CD4-positive, alpha-beta T cell (primary cell): ENCODE data around the gene ARL6IP6. TPM values are rescaled to one million over a fixed set of nuclear protein-coding genes. Genes with fewer than 3 reads are reported as not detected.

ENCODE experiments used
- ATAC-seq: fragments of 200-7000 bp; cut with Tn5 transposase; one replicate; pipeline ENCODE4 v1.10.0; 2022; ENCODE audit warnings: mild to moderate bottlenecking; ENCODE audit not compliant: poor library complexity
- CTCF ChIA-PET: fragments of 350-600 bp; sonication (Branson Sonifier 250); formaldehyde crosslinking; loops from one replicate; lab custom pipeline; 2021; ENCODE audit warnings: antibody characterized with exemption, inconsistent platforms; lab: Charles Lee
- POLR2A ChIA-PET: fragments of 350-600 bp; sonication (Branson Sonifier 250); formaldehyde crosslinking; loops from one replicate; lab custom pipeline; 2021; ENCODE audit warnings: antibody characterized with exemption, inconsistent platforms; lab: Charles Lee
- DNase-seq, 14 experiments: peaks; one replicate each; pipeline ENCODE4 v3.0.0-alpha.2; 2013 to 2020; ENCODE audit warnings: mixed read lengths in 2 of 14
- H3K27ac ChIP-seq, 2 donors: one replicate each; pipeline versions ENCODE4 v1.5.1 to v1.7.0; 2013; ENCODE audit warnings: low read length in 2 of 2, low read depth in 1 of 2, mild to moderate bottlenecking in 1 of 2
- H3K27me3 ChIP-seq, 2 experiments: 1 replicate in 1 of 2; 2 replicates in 1 of 2; pipeline versions ENCODE4 v1.6.1 to v1.7.0; 2013; ENCODE audit warnings: low read length in 2 of 2, control low read depth in 1 of 2, mild to moderate bottlenecking in 1 of 2, moderate library complexity in 1 of 2; ENCODE audit not compliant: insufficient read depth in 2 of 2, control insufficient read depth in 1 of 2
- H3K36me3 ChIP-seq: one replicate; pipeline ENCODE4 v1.6.1; 2013; ENCODE audit warnings: low read length, control low read depth; ENCODE audit not compliant: insufficient read depth
- H3K4me1 ChIP-seq: one replicate; pipeline ENCODE4 v1.6.1; 2013; ENCODE audit warnings: low read length, control low read depth; ENCODE audit not compliant: insufficient read depth
- H3K4me3 ChIP-seq: one replicate; pipeline ENCODE4 v1.5.1; 2013; ENCODE audit warnings: mild to moderate bottlenecking, low read length, moderate library complexity
- H3K9me3 ChIP-seq, 2 experiments: 1 replicate in 1 of 2; 2 replicates in 1 of 2; pipeline versions ENCODE4 v1.6.1 to v1.7.0; 2013; ENCODE audit warnings: low read length in 2 of 2, mild to moderate bottlenecking in 2 of 2, control low read depth in 1 of 2, moderate library complexity in 1 of 2; ENCODE audit not compliant: control insufficient read depth in 1 of 2, insufficient read depth in 1 of 2
- H3K27ac Mint-ChIP-seq: one replicate; pipeline ENCODE4 v1.8.0; 2020; ENCODE audit warnings: mixed read lengths
- H3K27me3 Mint-ChIP-seq: one replicate; pipeline ENCODE4 v1.8.0; 2021; ENCODE audit warnings: mixed read lengths
- H3K36me3 Mint-ChIP-seq: one replicate; pipeline ENCODE4 v1.8.0; 2021; ENCODE audit warnings: low read depth, mixed read lengths
- H3K4me1 Mint-ChIP-seq: one replicate; pipeline ENCODE4 v1.8.0; 2021; ENCODE audit warnings: low read depth, mixed read lengths
- H3K4me3 Mint-ChIP-seq: one replicate; pipeline ENCODE4 v1.8.0; 2020; ENCODE audit warnings: mild to moderate bottlenecking, mixed read lengths
- H3K9me3 Mint-ChIP-seq: one replicate; pipeline ENCODE4 v1.8.0; 2020; ENCODE audit warnings: mixed read lengths
- CTCF ChIP-seq: fragments of 200-600 bp; IDR thresholded peaks from one replicate; pipeline ENCODE4 v1.8.0; 2022; ENCODE audit warnings: antibody characterized with exemption, mild to moderate bottlenecking
- intact Hi-C, 2 experiments: fragments of 100-400 bp; cut with DNase I in 1 of 2; cut with micrococcal nuclease in 1 of 2; formaldehyde crosslinking; loops; one replicate each; pipeline versions ENCODE4 v1.15.1 to v1.9.0; 2023 to 2025; cut with DNase I, micrococcal nuclease
- total RNA-seq, 174 experiments: library from RNA in 2 of 174; stranded (reverse) in 2 of 174; gene quantifications; one replicate each; pipeline ENCODE4 v1.2.3 and lab custom pipeline; 2021 to 2026

The ARL6IP6 gene
- total RNA-seq, 2 experiments from 2014 or later = 6.3 to 6.7 TPM

GRCh38 chr2:152763651-152764050, 45.2 kb downstream of the ARL6IP6 start:
- intact Hi-C loops = no loop called here
- no peaks in the 10 kb centered on the region for H3K27me3 ChIP-seq
- ChIA-PET CTCF (no interaction called here), POLR2A (no interaction called here)
- no peaks in the 10 kb centered on the region for H3K27me3 Mint-ChIP-seq
- peaks cover 42% of the 10 kb centered on the region for H3K36me3 Mint-ChIP-seq
- H3K4me3 Mint-ChIP-seq = no peak overlapping the region
- no peaks in the 10 kb centered on the region for H3K9me3 ChIP-seq
- no peak overlapping the region for H3K27ac Mint-ChIP-seq
- DNase-seq (no peak), ATAC-seq (no peak)
- H3K4me1 ChIP-seq = no peaks in the 10 kb centered on the region
- H3K27ac ChIP-seq = no peak overlapping the region
- no peak overlapping the region for H3K4me3 ChIP-seq
- H3K9me3 Mint-ChIP-seq = no peaks in the 10 kb centered on the region
- peaks cover 12% of the 10 kb centered on the region for H3K36me3 ChIP-seq
- H3K4me1 Mint-ChIP-seq = no peaks in the 10 kb centered on the region
- TF ChIP-seq CTCF = no peak

- DNase-seq = no peak
Measured at GRCh38 chr2:152766928-152767327, 48.5 kb downstream of the ARL6IP6 start.

GRCh38 chr2:152781175-152781574, 62.8 kb downstream of the ARL6IP6 start:
- Mint-ChIP-seq H3K4me3 (no peak overlapping the region), H3K27ac (no peak overlapping the region), H3K9me3 (no peaks in the 10 kb centered on the region), H3K27me3 (peaks cover 24% of the 10 kb centered on the region), H3K4me1 (no peaks in the 10 kb centered on the region), H3K36me3 (no peaks in the 10 kb centered on the region)
- no peaks in the 10 kb centered on the region for H3K9me3 ChIP-seq
- CTCF ChIA-PET = no interaction called here
- DNase-seq (no peak), ATAC-seq (no peak)
- intact Hi-C loops = no loop called here
- H3K4me1 ChIP-seq = no peaks in the 10 kb centered on the region
- POLR2A ChIA-PET = no interaction called here
- no peaks in the 10 kb centered on the region for H3K36me3 ChIP-seq
- H3K4me3 ChIP-seq = no peak overlapping the region
- no peak overlapping the region for H3K27ac ChIP-seq
- no peak for TF ChIP-seq CTCF
- peaks cover under 1 to 2% of the 10 kb centered on the region in 2 experiments for H3K27me3 ChIP-seq

More at GRCh38 chr2:152766928-152767327, 48.5 kb downstream of the ARL6IP6 start:
- H3K27ac ChIP-seq = no peak overlapping the region
- H3K4me1 ChIP-seq = no peaks in the 10 kb centered on the region
- no peaks in the 10 kb centered on the region for H3K36me3 ChIP-seq
- no peaks in the 10 kb centered on the region for H3K27me3 ChIP-seq
- no peak for TF ChIP-seq CTCF
- ChIA-PET CTCF (no interaction called here), POLR2A (no interaction called here)
- no peak for ATAC-seq
- no peaks in the 10 kb centered on the region for H3K27me3 Mint-ChIP-seq
- no peak overlapping the region for H3K27ac Mint-ChIP-seq
- H3K9me3 ChIP-seq = no peaks in the 10 kb centered on the region
- no peak overlapping the region for H3K4me3 ChIP-seq
- H3K4me1 Mint-ChIP-seq = no peaks in the 10 kb centered on the region
- H3K36me3 Mint-ChIP-seq = peaks cover 19% of the 10 kb centered on the region
- no peaks in the 10 kb centered on the region for H3K9me3 Mint-ChIP-seq
- intact Hi-C loops = no loop called here
- H3K4me3 Mint-ChIP-seq = no peak overlapping the region
